Panc1 (cell line): ENCODE measurements around the gene OR2J2.

Experiments used
- POLR2AphosphoS5 ChIP-seq: IDR thresholded peaks from 2 replicates; pipeline ENCODE4 v1.6.1; 2012; ENCODE audit warnings: mild to moderate bottlenecking, low read depth, low read length, moderate library complexity
- SIN3A ChIP-seq: IDR thresholded peaks from 2 replicates; pipeline ENCODE4 v1.6.1; 2012; ENCODE audit warnings: low read depth, mild to moderate bottlenecking, low read length, moderate library complexity, borderline replicate concordance; ENCODE audit not compliant: insufficient read depth
- TF ChIP-seq, protein P1 (sequence below): fragments of 450-650 bp; IDR thresholded peaks from 2 replicates; pipeline ENCODE4 v1.5.1; 2017; ENCODE audit warnings: mild to moderate bottlenecking
- TF ChIP-seq, protein P2 (sequence below), 2 experiments: IDR thresholded peaks; 2 replicates each; pipeline ENCODE4 v1.6.1; 2011 to 2012; ENCODE audit warnings: low read depth in 2 of 2, control low read depth in 1 of 2, low read length in 1 of 2, mild to moderate bottlenecking in 1 of 2, moderate library complexity in 1 of 2; ENCODE audit not compliant: insufficient read depth in 1 of 2

DNA sequence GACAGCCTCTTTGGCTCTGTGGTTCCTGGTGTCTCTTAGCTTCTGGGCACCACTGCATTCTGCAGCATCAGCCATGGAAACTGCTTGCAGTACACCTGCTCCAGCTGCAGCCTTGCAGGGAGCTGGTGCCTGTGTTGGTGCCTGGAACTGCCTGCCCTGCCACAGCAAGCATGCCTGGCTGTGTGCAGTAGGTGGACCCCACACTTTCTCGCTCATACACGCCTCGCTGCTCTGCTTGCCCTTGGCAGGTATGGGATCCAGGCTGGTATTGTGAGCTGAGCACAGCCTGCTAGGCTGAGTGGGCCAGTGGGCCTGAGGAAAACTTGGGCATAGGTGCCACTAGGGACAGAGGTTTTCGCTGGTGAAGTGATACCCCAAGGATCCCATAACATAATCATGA is 40.1 kb upstream of the OR2J2 start:
- TF ChIP-seq SIN3A (no peak), POLR2AphosphoS5 (no peak)
- TF ChIP-seq, protein P1, sequence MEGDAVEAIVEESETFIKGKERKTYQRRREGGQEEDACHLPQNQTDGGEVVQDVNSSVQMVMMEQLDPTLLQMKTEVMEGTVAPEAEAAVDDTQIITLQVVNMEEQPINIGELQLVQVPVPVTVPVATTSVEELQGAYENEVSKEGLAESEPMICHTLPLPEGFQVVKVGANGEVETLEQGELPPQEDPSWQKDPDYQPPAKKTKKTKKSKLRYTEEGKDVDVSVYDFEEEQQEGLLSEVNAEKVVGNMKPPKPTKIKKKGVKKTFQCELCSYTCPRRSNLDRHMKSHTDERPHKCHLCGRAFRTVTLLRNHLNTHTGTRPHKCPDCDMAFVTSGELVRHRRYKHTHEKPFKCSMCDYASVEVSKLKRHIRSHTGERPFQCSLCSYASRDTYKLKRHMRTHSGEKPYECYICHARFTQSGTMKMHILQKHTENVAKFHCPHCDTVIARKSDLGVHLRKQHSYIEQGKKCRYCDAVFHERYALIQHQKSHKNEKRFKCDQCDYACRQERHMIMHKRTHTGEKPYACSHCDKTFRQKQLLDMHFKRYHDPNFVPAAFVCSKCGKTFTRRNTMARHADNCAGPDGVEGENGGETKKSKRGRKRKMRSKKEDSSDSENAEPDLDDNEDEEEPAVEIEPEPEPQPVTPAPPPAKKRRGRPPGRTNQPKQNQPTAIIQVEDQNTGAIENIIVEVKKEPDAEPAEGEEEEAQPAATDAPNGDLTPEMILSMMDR = no peak
- TF ChIP-seq, protein P2, sequence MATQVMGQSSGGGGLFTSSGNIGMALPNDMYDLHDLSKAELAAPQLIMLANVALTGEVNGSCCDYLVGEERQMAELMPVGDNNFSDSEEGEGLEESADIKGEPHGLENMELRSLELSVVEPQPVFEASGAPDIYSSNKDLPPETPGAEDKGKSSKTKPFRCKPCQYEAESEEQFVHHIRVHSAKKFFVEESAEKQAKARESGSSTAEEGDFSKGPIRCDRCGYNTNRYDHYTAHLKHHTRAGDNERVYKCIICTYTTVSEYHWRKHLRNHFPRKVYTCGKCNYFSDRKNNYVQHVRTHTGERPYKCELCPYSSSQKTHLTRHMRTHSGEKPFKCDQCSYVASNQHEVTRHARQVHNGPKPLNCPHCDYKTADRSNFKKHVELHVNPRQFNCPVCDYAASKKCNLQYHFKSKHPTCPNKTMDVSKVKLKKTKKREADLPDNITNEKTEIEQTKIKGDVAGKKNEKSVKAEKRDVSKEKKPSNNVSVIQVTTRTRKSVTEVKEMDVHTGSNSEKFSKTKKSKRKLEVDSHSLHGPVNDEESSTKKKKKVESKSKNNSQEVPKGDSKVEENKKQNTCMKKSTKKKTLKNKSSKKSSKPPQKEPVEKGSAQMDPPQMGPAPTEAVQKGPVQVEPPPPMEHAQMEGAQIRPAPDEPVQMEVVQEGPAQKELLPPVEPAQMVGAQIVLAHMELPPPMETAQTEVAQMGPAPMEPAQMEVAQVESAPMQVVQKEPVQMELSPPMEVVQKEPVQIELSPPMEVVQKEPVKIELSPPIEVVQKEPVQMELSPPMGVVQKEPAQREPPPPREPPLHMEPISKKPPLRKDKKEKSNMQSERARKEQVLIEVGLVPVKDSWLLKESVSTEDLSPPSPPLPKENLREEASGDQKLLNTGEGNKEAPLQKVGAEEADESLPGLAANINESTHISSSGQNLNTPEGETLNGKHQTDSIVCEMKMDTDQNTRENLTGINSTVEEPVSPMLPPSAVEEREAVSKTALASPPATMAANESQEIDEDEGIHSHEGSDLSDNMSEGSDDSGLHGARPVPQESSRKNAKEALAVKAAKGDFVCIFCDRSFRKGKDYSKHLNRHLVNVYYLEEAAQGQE (IDR thresholded peaks at IDR 0.05; ENCODE audit: insufficient read depth in 1 of 2, low read depth in 2 of 2, low read length in 1 of 2) = no peak
